ENCODE results near the gene RELT. TPM values are rescaled to one million over a fixed set of nuclear protein-coding genes. Genes with fewer than 3 reads are reported as not detected.

The RELT gene
- total and polyA plus RNA-seq, 2 donors: 2.6 to 2.7 TPM

- H3K4me3 ChIP-seq (ENCODE audit: low read depth, low read length): no peak overlapping the region
- no peaks in the 10 kb centered on the region for H3K4me1 ChIP-seq (ENCODE audit: insufficient read depth)
- H3K36me3 ChIP-seq (ENCODE audit: insufficient read depth): no peaks in the 10 kb centered on the region
- WGBS: 78% methylated on average over 8 of the region's 8 CpGs
- DNase-seq (ENCODE audit: extremely low spot score): no peak
- H3K27ac ChIP-seq (ENCODE audit: low read depth): no peak overlapping the region
Observed at GRCh38 chr11:73386016-73386415, 9.8 kb downstream of the RELT start.

GRCh38 chr11:73386546-73386945 lies 10.3 kb downstream of the RELT start:
- no peak for DNase-seq (ENCODE audit: extremely low spot score)
- no peaks in the 10 kb centered on the region for H3K4me1 ChIP-seq (ENCODE audit: insufficient read depth)
- H3K27ac ChIP-seq (ENCODE audit: low read depth): no peak overlapping the region

DNA sequence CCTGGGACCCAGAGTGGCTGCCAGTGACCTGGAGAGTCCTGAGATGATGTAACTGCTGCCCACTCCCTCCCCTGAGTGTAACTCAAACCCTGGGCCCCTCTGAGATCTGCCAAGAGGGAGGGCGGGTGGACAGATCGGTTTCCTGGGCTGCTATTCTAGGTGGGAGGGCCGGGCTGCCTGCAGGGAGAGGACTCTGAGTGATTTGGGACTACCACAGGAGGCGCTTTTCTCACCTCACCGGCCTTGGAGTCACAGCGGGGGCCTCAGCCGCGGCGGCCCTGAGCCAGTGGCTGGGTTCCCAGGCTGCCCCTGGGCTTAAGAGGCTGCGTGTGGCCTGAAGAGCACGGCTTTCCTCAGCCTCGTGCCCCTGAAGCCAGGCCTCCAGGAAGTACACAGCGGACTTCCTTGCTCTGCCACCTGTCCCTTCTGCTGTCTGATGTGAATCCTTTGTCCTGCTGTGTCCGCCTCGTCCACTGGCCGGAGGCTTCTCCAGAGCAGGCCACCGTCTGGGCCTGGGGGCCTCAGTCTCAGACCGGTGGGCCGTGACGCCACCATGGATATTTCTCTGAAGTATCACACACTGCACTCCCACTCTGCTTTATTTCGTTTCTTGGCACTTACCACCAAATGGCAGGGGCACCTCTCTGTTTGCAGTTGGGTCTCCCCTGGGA lies 11.5 kb downstream of the RELT start:
- Histone ChIP-seq H3K4me3 (ENCODE audit: low read depth, low read length) (no peak overlapping the region), H3K36me3 (ENCODE audit: insufficient read depth) (no peaks in the 10 kb centered on the region), H3K4me1 (ENCODE audit: insufficient read depth) (no peaks in the 10 kb centered on the region), H3K27ac (ENCODE audit: low read depth) (no peak overlapping the region)
- 76% methylated on average over 21 of the region's 21 CpGs for whole genome bisulfite sequencing
- no peak for DNase-seq (ENCODE audit: extremely low spot score)

More at GRCh38 chr11:73386546-73386945, 10.3 kb downstream of the RELT start:
- WGBS: 93% methylated on average over 8 of the region's 8 CpGs
- Histone ChIP-seq H3K4me3 (ENCODE audit: low read depth, low read length) (no peak overlapping the region), H3K36me3 (ENCODE audit: insufficient read depth) (no peaks in the 10 kb centered on the region)

- no peak overlapping the region for H3K27ac ChIP-seq (ENCODE audit: low read depth)
- DNase-seq (ENCODE audit: extremely low spot score): no peak
Observed at GRCh38 chr11:73388265-73389133, 12.3 kb downstream of the RELT start.

GRCh38 chr11:73389134-73389525 lies 12.9 kb downstream of the RELT start:
- Histone ChIP-seq H3K27ac (ENCODE audit: low read depth) (no peak overlapping the region), H3K4me1 (ENCODE audit: insufficient read depth) (no peaks in the 10 kb centered on the region), H3K36me3 (ENCODE audit: insufficient read depth) (no peaks in the 10 kb centered on the region), H3K4me3 (ENCODE audit: low read depth, low read length) (no peak overlapping the region)
- no peak for DNase-seq (ENCODE audit: extremely low spot score)
- 87% methylated on average over 6 of the region's 6 CpGs for WGBS

More at GRCh38 chr11:73388265-73389133, 12.3 kb downstream of the RELT start:
- Histone ChIP-seq H3K4me3 (ENCODE audit: low read depth, low read length) (no peak overlapping the region), H3K4me1 (ENCODE audit: insufficient read depth) (no peaks in the 10 kb centered on the region), H3K36me3 (ENCODE audit: insufficient read depth) (no peaks in the 10 kb centered on the region)
- WGBS: 81% methylated on average over 23 of the region's 23 CpGs

DNA sequence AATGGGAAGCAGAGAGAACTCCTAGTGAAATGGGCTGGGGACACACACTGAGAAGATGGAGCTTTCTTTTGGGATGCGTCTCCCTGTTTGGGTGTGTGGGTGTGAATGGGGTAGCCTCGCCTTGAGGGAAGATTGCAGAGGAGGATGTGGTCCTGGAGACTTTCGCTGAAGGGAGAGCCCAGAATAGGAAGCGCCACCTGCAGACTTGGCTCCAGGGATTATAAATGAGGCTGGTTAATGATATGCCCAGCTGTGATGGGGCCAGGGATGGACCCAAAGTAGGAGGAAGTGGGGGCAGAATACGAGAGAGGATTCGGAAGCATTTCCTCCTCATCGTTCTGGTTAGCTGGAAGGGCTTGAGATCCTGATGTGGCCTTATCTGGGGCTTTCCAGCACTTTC lies 13.7 kb downstream of the RELT start:
- no peak overlapping the region for H3K27ac ChIP-seq (ENCODE audit: low read depth)
- WGBS: 94% methylated on average over 7 of the region's 7 CpGs
- DNase-seq (ENCODE audit: extremely low spot score): no peak
- H3K4me3 ChIP-seq (ENCODE audit: low read depth, low read length): no peak overlapping the region
- no peaks in the 10 kb centered on the region for H3K4me1 ChIP-seq (ENCODE audit: insufficient read depth)
- no peaks in the 10 kb centered on the region for H3K36me3 ChIP-seq (ENCODE audit: insufficient read depth)

- H3K36me3 ChIP-seq (ENCODE audit: insufficient read depth): no peaks in the 10 kb centered on the region
- H3K27ac ChIP-seq (ENCODE audit: low read depth): no peak overlapping the region
- DNase-seq (ENCODE audit: extremely low spot score): no peak
- no peak overlapping the region for H3K4me3 ChIP-seq (ENCODE audit: low read depth, low read length)
- WGBS: 93% methylated on average over 12 of the region's 12 CpGs
- H3K4me1 ChIP-seq (ENCODE audit: insufficient read depth): no peaks in the 10 kb centered on the region
Observed at GRCh38 chr11:73390601-73391565, 14.7 kb downstream of the RELT start.

- 96% methylated on average over 10 of the region's 10 CpGs for WGBS
- Histone ChIP-seq H3K4me1 (ENCODE audit: insufficient read depth) (no peaks in the 10 kb centered on the region), H3K36me3 (ENCODE audit: insufficient read depth) (no peaks in the 10 kb centered on the region), H3K27ac (ENCODE audit: low read depth) (no peak overlapping the region), H3K4me3 (ENCODE audit: low read depth, low read length) (no peak overlapping the region)
- DNase-seq (ENCODE audit: extremely low spot score): no peak
Observed at GRCh38 chr11:73391665-73392064, 15.5 kb downstream of the RELT start.

GRCh38 chr11:73392108-73393010 lies 16.2 kb downstream of the RELT start:
- DNase-seq (ENCODE audit: extremely low spot score): no peak
- Histone ChIP-seq H3K27ac (ENCODE audit: low read depth) (no peak overlapping the region), H3K36me3 (ENCODE audit: insufficient read depth) (no peaks in the 10 kb centered on the region), H3K4me3 (ENCODE audit: low read depth, low read length) (no peak overlapping the region), H3K4me1 (ENCODE audit: insufficient read depth) (no peaks in the 10 kb centered on the region)
- 95% methylated on average over 31 of the region's 31 CpGs for WGBS

DNA sequence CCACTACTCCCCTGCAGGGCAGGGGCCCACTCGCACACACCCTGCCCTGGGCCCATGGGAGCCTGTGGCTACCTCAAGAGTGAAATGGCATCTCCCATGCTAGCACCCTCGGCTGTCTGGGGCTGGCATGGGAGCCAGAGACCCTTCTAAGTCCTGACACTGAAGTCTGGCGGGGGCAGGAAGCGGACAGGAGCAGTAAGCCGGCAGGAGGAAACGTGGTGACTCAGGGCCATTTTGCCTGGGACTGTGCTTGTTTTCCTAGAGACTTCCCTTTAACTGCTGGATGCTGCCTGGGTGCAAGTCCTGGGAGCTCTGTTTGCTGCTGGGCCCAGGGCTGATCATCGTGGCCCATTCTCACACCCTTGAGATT lies 16.8 kb downstream of the RELT start:
- Histone ChIP-seq H3K27ac (ENCODE audit: low read depth) (no peak overlapping the region), H3K36me3 (ENCODE audit: insufficient read depth) (no peaks in the 10 kb centered on the region), H3K4me1 (ENCODE audit: insufficient read depth) (no peaks in the 10 kb centered on the region), H3K4me3 (ENCODE audit: low read depth, low read length) (no peak overlapping the region)
- WGBS: 93% methylated on average over 7 of the region's 7 CpGs
- DNase-seq (ENCODE audit: extremely low spot score): no peak

DNA sequence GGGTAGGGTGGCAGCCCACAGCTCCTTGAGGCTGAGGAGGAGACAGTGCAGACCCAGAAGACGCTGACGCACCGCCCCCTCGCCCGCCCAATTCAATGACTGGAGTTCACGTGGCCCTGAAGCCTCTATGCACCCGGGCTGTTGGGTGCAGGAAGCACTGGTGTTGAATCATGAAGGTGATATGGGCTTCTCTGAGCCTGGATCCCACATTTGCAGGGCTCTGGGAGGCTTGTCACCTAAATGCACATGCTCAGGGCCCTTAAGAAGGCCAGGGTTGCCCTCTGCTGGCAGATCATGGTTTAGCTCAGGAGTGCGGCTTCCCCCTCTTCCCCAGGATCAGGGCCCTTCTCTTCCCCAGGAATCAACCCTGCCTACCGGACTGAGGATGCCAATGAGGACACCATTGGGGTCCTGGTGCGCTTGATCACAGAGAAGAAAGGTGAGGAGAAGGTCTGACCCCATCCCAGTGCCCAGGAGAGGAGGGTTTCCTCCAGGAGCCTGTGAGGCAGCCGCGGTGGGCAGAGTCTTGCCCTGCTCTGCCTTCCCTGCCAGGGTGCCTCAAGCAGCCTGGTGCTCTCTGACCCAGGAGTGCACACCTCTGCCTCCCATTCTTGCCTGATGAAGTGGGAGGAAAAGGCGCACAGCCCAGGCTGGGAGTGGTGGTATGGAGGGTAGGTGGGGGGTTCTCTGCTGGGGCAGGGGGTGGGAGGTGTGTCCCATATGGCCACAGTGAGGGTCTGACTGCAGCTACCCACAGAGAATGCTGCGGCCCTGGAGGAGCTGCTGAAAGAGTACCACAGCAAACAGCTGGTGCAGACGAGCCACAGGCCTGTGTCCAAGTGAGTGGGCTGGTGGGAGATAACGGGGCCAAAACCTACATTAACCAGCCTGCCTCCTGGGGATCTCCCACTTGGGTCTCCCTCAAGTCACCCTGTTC lies 17.5 kb downstream of the RELT start:
- Histone ChIP-seq H3K27ac (ENCODE audit: low read depth) (no peak overlapping the region), H3K36me3 (ENCODE audit: insufficient read depth) (no peaks in the 10 kb centered on the region), H3K4me3 (ENCODE audit: low read depth, low read length) (no peak overlapping the region), H3K4me1 (ENCODE audit: insufficient read depth) (no peaks in the 10 kb centered on the region)
- WGBS: 71% methylated on average over 16 of the region's 16 CpGs
- DNase-seq (ENCODE audit: extremely low spot score): no peak
